Smooth muscle cell (in vitro differentiated cells): ENCODE results near the gene PRCC. TPM values are rescaled to one million over a fixed set of nuclear protein-coding genes. Genes with fewer than 3 reads are reported as not detected.
A peak's percentile ranks its signal among the peaks of the same experiment; 100 is the strongest.

Experiments
- DNase-seq: peaks from one replicate; lab custom pipeline; 2025; ENCODE audit not compliant: unreplicated experiment; lab: John Stamatoyannopoulos, UW
- H2AFZ ChIP-seq: fragments of 200-600 bp; sonication (generic); 2 replicates; pipeline ENCODE4 v1.6.0; 2016; ENCODE audit warnings: antibody characterized with exemption, low read depth, mild to moderate bottlenecking
- H3F3A ChIP-seq: fragments of 200-600 bp; sonication (generic); 2 replicates; pipeline ENCODE4 v1.6.0; 2017; ENCODE audit warnings: antibody characterized with exemption, low read depth
- H3K27ac ChIP-seq: fragments of 200-600 bp; sonication (generic); 2 replicates; pipeline ENCODE4 v1.5.1; 2016; ENCODE audit warnings: low read depth, mild to moderate bottlenecking
- H3K27me3 ChIP-seq: fragments of 200-600 bp; sonication (generic); 2 replicates; pipeline ENCODE4 v1.6.1; 2016; ENCODE audit warnings: low read depth, mild to moderate bottlenecking
- H3K36me3 ChIP-seq: fragments of 200-600 bp; sonication (generic); 2 replicates; pipeline ENCODE4 v1.5.1; 2016; ENCODE audit warnings: low read depth
- H3K4me1 ChIP-seq: fragments of 200-600 bp; sonication (generic); 2 replicates; pipeline ENCODE4 v1.5.1; 2016; ENCODE audit warnings: low read depth
- H3K4me2 ChIP-seq: fragments of 200-600 bp; sonication (generic); 2 replicates; pipeline ENCODE4 v1.6.0; 2016; ENCODE audit warnings: mild to moderate bottlenecking
- H3K4me3 ChIP-seq: fragments of 200-600 bp; sonication (generic); 2 replicates; pipeline ENCODE4 v1.5.1; 2016; ENCODE audit warnings: mild to moderate bottlenecking
- H3K79me2 ChIP-seq: fragments of 200-600 bp; sonication (generic); 2 replicates; pipeline ENCODE4 v1.6.0; 2016; ENCODE audit warnings: low read depth, mild to moderate bottlenecking
- H3K9ac ChIP-seq: fragments of 200-600 bp; sonication (generic); 2 replicates; pipeline ENCODE4 v1.6.0; 2016; ENCODE audit warnings: low read depth
- H3K9me3 ChIP-seq: fragments of 200-600 bp; sonication (generic); replicated peaks from 2 replicates; pipeline ENCODE4 v1.5.1; 2016; ENCODE audit warnings: low read depth
- H4K20me1 ChIP-seq: fragments of 200-600 bp; sonication (generic); 2 replicates; pipeline ENCODE4 v1.6.0; 2016; ENCODE audit warnings: low read depth
- CTCF ChIP-seq: fragments of 200-600 bp; sonication (generic); IDR thresholded peaks from 2 replicates; pipeline ENCODE4 v1.5.1; 2017; ENCODE audit warnings: borderline replicate concordance, mild to moderate bottlenecking, antibody characterized with exemption; ENCODE audit not compliant: insufficient read depth, poor library complexity, severe bottlenecking
- WGBS: methylation state at CpG from one replicate; pipeline ENCODE4 v1.1.7; 2016; ENCODE audit warnings: low lambda C conversion rate; 5-methylcytosine and 5-hydroxymethylcytosine counted together
- polyA plus RNA-seq: library from polyadenylated mRNA; unstranded; fragments of >200 nt; fragmentation: Nextera tagmentation; extraction: Ambion mirVana; gene quantifications from 2 replicates; pipeline ENCODE4 v1.2.1, GENCODE V29; 2016
- total RNA-seq: library from RNA; depleted of rRNA; stranded (reverse); fragments of >200 nt; gene quantifications from 2 replicates; pipeline ENCODE4 v1.2.3, GENCODE V29; 2014

Gene PRCC
- total and polyA plus RNA-seq, 2 experiments from 2014 or later, result 37.7 to 68.7 TPM

GRCh38 chr1:156746728-156747631 lies 20.4 kb upstream of the PRCC start:
- H3K36me3 ChIP-seq, result no peaks in the 10 kb centered on the region
- peak overlapping the region; percentile 100 for H3K9ac ChIP-seq
- H3K4me1 ChIP-seq, result peaks cover 42% of the 10 kb centered on the region
- H4K20me1 ChIP-seq, result no peaks in the 10 kb centered on the region
- H3K9me3 ChIP-seq, result no peaks in the 10 kb centered on the region
- no peak for TF ChIP-seq CTCF
- H2AFZ ChIP-seq, result no peak overlapping the region
- H3K4me2 ChIP-seq, result peak overlapping the region; percentile 97
- peak overlapping the region; percentile 100 for H3K27ac ChIP-seq
- peaks cover 13% of the 10 kb centered on the region for H3F3A ChIP-seq
- H3K4me3 ChIP-seq, result peak overlapping the region; percentile 75
- no peaks in the 10 kb centered on the region for H3K27me3 ChIP-seq
- peak; percentile 91 for DNase-seq
- peaks cover 60% of the 10 kb centered on the region for H3K79me2 ChIP-seq
- WGBS, result 2% methylated on average over 18 of the region's 29 CpGs

GRCh38 chr1:156747742-156748669 lies 19.3 kb upstream of the PRCC start:
- H3K27me3 ChIP-seq, result no peaks in the 10 kb centered on the region
- H3K36me3 ChIP-seq, result no peaks in the 10 kb centered on the region
- no peaks in the 10 kb centered on the region for H3K9me3 ChIP-seq
- H3K27ac ChIP-seq, result peak overlapping the region; percentile 100
- H3K9ac ChIP-seq, result peak overlapping the region; percentile 100
- H3K4me2 ChIP-seq, result peak overlapping the region; percentile 97
- peaks cover 66% of the 10 kb centered on the region for H3K79me2 ChIP-seq
- DNase-seq, result no peak
- peaks cover 49% of the 10 kb centered on the region for H3K4me1 ChIP-seq
- no peak overlapping the region for H2AFZ ChIP-seq
- H3F3A ChIP-seq, result peaks cover 7% of the 10 kb centered on the region
- H3K4me3 ChIP-seq, result peak overlapping the region; percentile 75
- 42% methylated on average over 8 of the region's 8 CpGs for WGBS
- TF ChIP-seq CTCF, result no peak
- H4K20me1 ChIP-seq, result no peaks in the 10 kb centered on the region

GRCh38 chr1:156748670-156749418 lies 18.5 kb upstream of the PRCC start:
- Histone ChIP-seq H3K9me3 (no peaks in the 10 kb centered on the region), H3K4me2 (peak overlapping the region; percentile 97), H3K4me3 (peak overlapping the region; percentile 75), H3K27me3 (no peaks in the 10 kb centered on the region), H3K79me2 (peaks cover 66% of the 10 kb centered on the region), H3K36me3 (no peaks in the 10 kb centered on the region), H3K27ac (peak overlapping the region; percentile 100), H3F3A (peaks cover 6% of the 10 kb centered on the region), H3K9ac (peak overlapping the region; percentile 100), H2AFZ (no peak overlapping the region), H3K4me1 (peaks cover 50% of the 10 kb centered on the region), H4K20me1 (no peaks in the 10 kb centered on the region)
- no peak for DNase-seq
- whole genome bisulfite sequencing, result 34% methylated on average over 9 of the region's 9 CpGs
- no peak for TF ChIP-seq CTCF
